Endothelial cell (in vitro differentiated cells): Measurements from ENCODE around the gene CFI. TPM values are rescaled to one million over a fixed set of nuclear protein-coding genes. Genes with fewer than 3 reads are reported as not detected.

Experiments used
- DNase-seq: peaks from one replicate; pipeline ENCODE4 v3.0.0; 2021; ENCODE audit warnings: low spot score
- H3K27ac Mint-ChIP-seq: one replicate; pipeline ENCODE4 v1.8.0; 2021; ENCODE audit warnings: mixed read lengths, inconsistent platforms; ENCODE audit not compliant: unreplicated experiment
- H3K27me3 Mint-ChIP-seq: one replicate; pipeline ENCODE4 v1.8.0; 2021; ENCODE audit warnings: mild to moderate bottlenecking, moderate library complexity, mixed read lengths, inconsistent platforms; ENCODE audit not compliant: unreplicated experiment
- H3K36me3 Mint-ChIP-seq: one replicate; pipeline ENCODE4 v1.8.0; 2021; ENCODE audit warnings: mild to moderate bottlenecking, low read depth, mixed read lengths, inconsistent platforms; ENCODE audit not compliant: unreplicated experiment
- H3K4me1 Mint-ChIP-seq: one replicate; pipeline ENCODE4 v1.8.0; 2021; ENCODE audit warnings: mild to moderate bottlenecking, mixed read lengths, inconsistent platforms; ENCODE audit not compliant: unreplicated experiment
- H3K4me3 Mint-ChIP-seq: one replicate; pipeline ENCODE4 v1.8.0; 2021; ENCODE audit warnings: mild to moderate bottlenecking, mixed read lengths, inconsistent platforms; ENCODE audit not compliant: unreplicated experiment
- H3K9me3 Mint-ChIP-seq: one replicate; pipeline ENCODE4 v1.8.0; 2021; ENCODE audit warnings: mixed read lengths, inconsistent platforms; ENCODE audit not compliant: unreplicated experiment
- CTCF ChIP-seq: fragments of 200-600 bp; sonication (generic); IDR thresholded peaks from one replicate; pipeline ENCODE4 v1.5.0; 2021; ENCODE audit warnings: antibody characterized with exemption; ENCODE audit not compliant: unreplicated experiment
- total RNA-seq: library from RNA; stranded (reverse); fragmentation: NEBNext Ultra II Directional; extraction: Animal tissue kit (Norgen Biotek cat#: 25700); gene quantifications from one replicate; pipeline ENCODE4 v1.2.1, GENCODE V29; 2021; ENCODE audit not compliant: unreplicated experiment

CFI gene
- total RNA-seq, 1 donor from 2014 or later = 2.6 TPM

- Mint-ChIP-seq H3K27ac (no peak overlapping the region), H3K27me3 (no peaks in the 10 kb centered on the region), H3K9me3 (no peaks in the 10 kb centered on the region), H3K36me3 (no peaks in the 10 kb centered on the region), H3K4me3 (no peak overlapping the region), H3K4me1 (no peaks in the 10 kb centered on the region)
- no peak for DNase-seq
- no peak for TF ChIP-seq CTCF
Observed at GRCh38 chr4:109752525-109752924, 49.3 kb downstream of the CFI start.

GRCh38 chr4:109751852-109752251, 49.9 kb downstream of the CFI start:
- Mint-ChIP-seq H3K4me1 (no peaks in the 10 kb centered on the region), H3K27ac (no peak overlapping the region), H3K36me3 (no peaks in the 10 kb centered on the region), H3K9me3 (no peaks in the 10 kb centered on the region), H3K27me3 (no peaks in the 10 kb centered on the region), H3K4me3 (no peak overlapping the region)
- no peak for TF ChIP-seq CTCF
- no peak for DNase-seq

GRCh38 chr4:109750652-109751244, 51.1 kb downstream of the CFI start:
- no peak overlapping the region for H3K27ac Mint-ChIP-seq
- H3K4me3 Mint-ChIP-seq = no peak overlapping the region
- no peaks in the 10 kb centered on the region for H3K9me3 Mint-ChIP-seq
- no peaks in the 10 kb centered on the region for H3K36me3 Mint-ChIP-seq
- H3K4me1 Mint-ChIP-seq = no peaks in the 10 kb centered on the region
- no peaks in the 10 kb centered on the region for H3K27me3 Mint-ChIP-seq
- TF ChIP-seq CTCF = no peak
- no peak for DNase-seq

- Mint-ChIP-seq H3K27me3 (no peaks in the 10 kb centered on the region), H3K36me3 (no peaks in the 10 kb centered on the region), H3K27ac (peak overlapping the region; percentile 7), H3K4me3 (no peak overlapping the region), H3K4me1 (no peaks in the 10 kb centered on the region), H3K9me3 (no peaks in the 10 kb centered on the region)
- DNase-seq = no peak
- TF ChIP-seq CTCF = no peak
Observed at GRCh38 chr4:109749388-109750082, 52.3 kb downstream of the CFI start.

GRCh38 chr4:109748114-109748513, 53.7 kb downstream of the CFI start:
- no peak for TF ChIP-seq CTCF
- H3K4me3 Mint-ChIP-seq = no peak overlapping the region
- H3K36me3 Mint-ChIP-seq = no peaks in the 10 kb centered on the region
- H3K9me3 Mint-ChIP-seq = no peaks in the 10 kb centered on the region
- DNase-seq = no peak
- no peak overlapping the region for H3K27ac Mint-ChIP-seq
- no peaks in the 10 kb centered on the region for H3K27me3 Mint-ChIP-seq
- H3K4me1 Mint-ChIP-seq = no peaks in the 10 kb centered on the region
